ENCODE measurements around the gene GGNBP2. TPM values are rescaled to one million over a fixed set of nuclear protein-coding genes. Genes with fewer than 3 reads are reported as not detected.

The GGNBP2 gene
- total RNA-seq, 1 donor: 61.9 TPM

GRCh38 chr17:36525888-36526287, 18.8 kb upstream of the GGNBP2 start:
- Histone ChIP-seq H3K4me1 (ENCODE audit: insufficient read depth, low read length) (peaks cover 11% of the 10 kb centered on the region), H3K9me3 (ENCODE audit: low read depth, low read length) (no peaks in the 10 kb centered on the region), H3K36me3 (ENCODE audit: insufficient read depth, low read length) (peaks cover 44% of the 10 kb centered on the region), H3K27ac (ENCODE audit: low read depth, low read length) (no peak overlapping the region), H3K4me2 (ENCODE audit: insufficient read depth, low read length) (no peak overlapping the region), H4K20me1 (ENCODE audit: insufficient read depth, low read length) (no peaks in the 10 kb centered on the region), H3K4me3 (ENCODE audit: insufficient read depth, low read length) (no peak overlapping the region), H3K27me3 (ENCODE audit: insufficient read depth, low read length) (no peaks in the 10 kb centered on the region), H2AFZ (ENCODE audit: low read length) (no peak overlapping the region), H3K79me2 (ENCODE audit: insufficient read depth, low read length) (peaks cover 8% of the 10 kb centered on the region)
- TF ChIP-seq CTCF (IDR thresholded peaks at IDR 0.05; ENCODE audit: extremely low read depth, low read depth, low read length): no peak
- DNase-seq (ENCODE audit: insufficient read length, low spot score, missing footprints): no peak

GRCh38 chr17:36527621-36528250, 17.0 kb upstream of the GGNBP2 start:
- Histone ChIP-seq H3K36me3 (ENCODE audit: insufficient read depth, low read length) (peaks cover 53% of the 10 kb centered on the region), H2AFZ (ENCODE audit: low read length) (no peak overlapping the region), H4K20me1 (ENCODE audit: insufficient read depth, low read length) (no peaks in the 10 kb centered on the region), H3K4me3 (ENCODE audit: insufficient read depth, low read length) (no peak overlapping the region), H3K27me3 (ENCODE audit: insufficient read depth, low read length) (no peaks in the 10 kb centered on the region), H3K4me2 (ENCODE audit: insufficient read depth, low read length) (no peak overlapping the region), H3K27ac (ENCODE audit: low read depth, low read length) (no peak overlapping the region), H3K9me3 (ENCODE audit: low read depth, low read length) (no peaks in the 10 kb centered on the region), H3K79me2 (ENCODE audit: insufficient read depth, low read length) (peaks cover 8% of the 10 kb centered on the region), H3K4me1 (ENCODE audit: insufficient read depth, low read length) (peaks cover 11% of the 10 kb centered on the region)
- TF ChIP-seq CTCF (IDR thresholded peaks at IDR 0.05; ENCODE audit: extremely low read depth, low read depth, low read length): no peak
- DNase-seq (ENCODE audit: insufficient read length, low spot score, missing footprints): no peak

- no peaks in the 10 kb centered on the region for H4K20me1 ChIP-seq (ENCODE audit: insufficient read depth, low read length)
- peaks cover 8% of the 10 kb centered on the region for H3K79me2 ChIP-seq (ENCODE audit: insufficient read depth, low read length)
- no peaks in the 10 kb centered on the region for H3K27me3 ChIP-seq (ENCODE audit: insufficient read depth, low read length)
- TF ChIP-seq CTCF (IDR thresholded peaks at IDR 0.05; ENCODE audit: extremely low read depth, low read depth, low read length): no peak
- H3K4me1 ChIP-seq (ENCODE audit: insufficient read depth, low read length): peaks cover 14% of the 10 kb centered on the region
- peaks cover 55% of the 10 kb centered on the region for H3K36me3 ChIP-seq (ENCODE audit: insufficient read depth, low read length)
- no peak overlapping the region for H3K4me2 ChIP-seq (ENCODE audit: insufficient read depth, low read length)
- H3K27ac ChIP-seq (ENCODE audit: low read depth, low read length): no peak overlapping the region
- H3K4me3 ChIP-seq (ENCODE audit: insufficient read depth, low read length): no peak overlapping the region
- no peak for DNase-seq (ENCODE audit: insufficient read length, low spot score, missing footprints)
- no peaks in the 10 kb centered on the region for H3K9me3 ChIP-seq (ENCODE audit: low read depth, low read length)
- no peak overlapping the region for H2AFZ ChIP-seq (ENCODE audit: low read length)
Measured at GRCh38 chr17:36529121-36529520, 15.6 kb upstream of the GGNBP2 start.

- H3K27ac ChIP-seq (ENCODE audit: low read depth, low read length): no peak overlapping the region
- H2AFZ ChIP-seq (ENCODE audit: low read length): no peak overlapping the region
- no peak overlapping the region for H3K4me3 ChIP-seq (ENCODE audit: insufficient read depth, low read length)
- no peaks in the 10 kb centered on the region for H3K9me3 ChIP-seq (ENCODE audit: low read depth, low read length)
- no peaks in the 10 kb centered on the region for H4K20me1 ChIP-seq (ENCODE audit: insufficient read depth, low read length)
- TF ChIP-seq CTCF (IDR thresholded peaks at IDR 0.05; ENCODE audit: extremely low read depth, low read depth, low read length): no peak
- peaks cover 26% of the 10 kb centered on the region for H3K79me2 ChIP-seq (ENCODE audit: insufficient read depth, low read length)
- peaks cover 23% of the 10 kb centered on the region for H3K4me1 ChIP-seq (ENCODE audit: insufficient read depth, low read length)
- no peak overlapping the region for H3K4me2 ChIP-seq (ENCODE audit: insufficient read depth, low read length)
- DNase-seq (ENCODE audit: insufficient read length, low spot score, missing footprints): no peak
- H3K27me3 ChIP-seq (ENCODE audit: insufficient read depth, low read length): no peaks in the 10 kb centered on the region
- H3K36me3 ChIP-seq (ENCODE audit: insufficient read depth, low read length): peaks cover 38% of the 10 kb centered on the region
Measured at GRCh38 chr17:36532435-36532975, 12.2 kb upstream of the GGNBP2 start.
